ENCODE results near the gene ZNF17.

The ZNF17 gene

DNA sequence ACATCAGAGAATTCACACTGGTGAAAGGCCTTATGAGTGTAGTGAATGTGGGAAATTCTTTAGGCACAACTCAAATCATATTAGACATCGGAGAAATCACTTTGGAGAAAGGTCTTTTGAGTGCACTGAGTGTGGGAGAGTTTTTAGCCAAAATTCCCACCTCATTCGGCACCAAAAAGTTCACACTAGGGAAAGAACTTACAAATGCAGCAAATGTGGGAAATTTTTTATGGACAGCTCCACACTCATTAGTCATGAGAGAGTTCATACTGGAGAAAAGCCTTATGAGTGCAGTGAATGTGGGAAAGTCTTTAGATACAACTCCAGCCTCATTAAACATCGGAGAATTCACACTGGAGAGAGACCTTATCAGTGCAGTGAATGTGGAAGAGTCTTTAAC lies 10.1 kb downstream of the ZNF17 start:
- DNase-seq, result no peak

GRCh38 chr19:57434386-57435061 lies 23.6 kb downstream of the ZNF17 start:
- DNase-seq, result peak; percentile 2

DNA sequence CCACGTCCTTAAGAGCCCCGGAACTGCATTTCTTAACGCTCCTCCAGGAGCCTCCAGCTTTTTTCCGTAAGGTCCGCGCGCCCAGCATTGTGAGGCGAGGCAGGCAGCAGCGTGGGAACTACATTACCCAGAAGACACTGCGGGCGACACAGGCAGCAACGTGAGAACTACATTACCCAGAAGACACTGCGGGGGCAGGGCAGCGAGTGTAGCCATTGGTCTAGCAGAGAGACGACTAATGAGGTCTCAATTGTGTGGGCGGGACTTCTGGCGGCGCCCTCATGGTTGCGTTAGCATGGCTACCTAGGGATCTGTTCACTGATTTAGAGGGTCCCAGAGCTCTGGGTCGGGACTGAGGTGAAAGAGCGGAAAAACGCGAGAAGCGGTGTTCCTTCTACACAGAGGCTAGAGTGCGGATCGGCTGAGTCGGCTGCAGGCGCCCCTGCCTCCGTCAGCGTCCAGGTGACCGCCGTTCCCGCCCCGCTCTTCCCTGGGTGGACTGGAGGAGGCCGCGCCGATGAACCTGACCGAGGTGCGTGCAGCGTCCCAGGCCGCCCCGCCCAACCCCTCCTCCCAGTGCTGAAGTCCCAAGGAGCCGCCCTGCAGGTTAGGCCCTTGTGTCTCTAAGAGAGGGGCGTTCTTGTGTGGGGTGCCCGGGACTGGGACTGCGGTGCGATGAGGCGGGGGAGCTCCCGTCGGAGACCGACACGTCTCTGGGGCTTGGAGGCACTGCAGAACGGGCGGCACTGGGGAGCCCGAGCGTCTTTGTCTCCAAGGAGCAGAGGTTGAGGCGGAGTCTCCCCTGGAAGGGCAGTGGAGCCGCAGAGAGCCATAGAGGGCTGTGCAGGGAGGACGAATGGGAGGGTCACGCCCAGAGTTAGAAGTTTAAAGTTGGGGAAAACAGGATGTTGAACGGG lies 24.4 kb downstream of the ZNF17 start, which contains the start of gene ZNF749:
TSS of gene ZNF749 (plus strand) at position 264 of the 917 bp plus-strand sequence. CDS start at position 518, 254 bp downstream.
- peak; percentile 93 for DNase-seq

DNA sequence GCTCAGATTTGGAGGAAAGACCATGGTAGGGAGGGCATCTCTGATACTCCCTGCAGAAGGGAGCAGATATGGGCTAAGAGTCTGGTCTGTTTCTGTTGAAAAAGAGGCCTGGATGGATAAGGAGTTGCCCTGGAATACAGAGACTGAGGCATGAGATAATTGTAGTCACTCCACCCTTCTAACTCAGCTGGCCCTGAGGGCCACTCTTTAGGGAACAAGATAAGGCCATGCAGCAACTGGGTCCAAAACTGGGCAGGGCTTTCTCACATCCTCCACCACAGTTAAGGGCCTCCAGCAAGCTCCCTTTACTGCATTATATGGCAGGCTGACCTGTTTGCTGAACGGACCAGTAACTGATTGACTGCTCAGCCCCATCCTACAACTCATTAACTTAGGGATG lies 25.5 kb downstream of the ZNF17 start:
- no peak for DNase-seq

GRCh38 chr19:57437931-57438330 lies 27.0 kb downstream of the ZNF17 start:
- no peak for DNase-seq

DNA sequence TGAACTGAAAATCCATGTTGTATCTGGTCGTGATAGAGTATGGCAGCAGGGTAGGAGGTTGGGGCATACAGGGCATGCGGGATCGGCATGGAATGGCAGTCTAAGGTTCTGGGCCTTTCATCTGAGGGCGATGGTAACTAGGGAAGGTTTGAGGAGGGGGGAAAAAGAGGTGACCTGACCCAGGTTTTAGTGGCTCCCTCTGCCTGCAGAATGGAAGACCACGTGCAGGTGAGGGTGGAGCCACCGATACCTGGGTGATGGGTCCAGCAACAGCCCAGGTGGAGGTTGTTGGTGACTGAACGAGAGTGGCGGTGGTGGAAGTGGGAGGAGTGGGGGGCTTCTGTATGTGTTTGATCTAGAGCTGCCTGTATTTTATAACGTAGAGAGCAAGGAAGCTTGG lies 28.0 kb downstream of the ZNF17 start:
- no peak for DNase-seq

GRCh38 chr19:57441979-57442752 lies 31.2 kb downstream of the ZNF17 start:
- DNase-seq, result no peak

DNA sequence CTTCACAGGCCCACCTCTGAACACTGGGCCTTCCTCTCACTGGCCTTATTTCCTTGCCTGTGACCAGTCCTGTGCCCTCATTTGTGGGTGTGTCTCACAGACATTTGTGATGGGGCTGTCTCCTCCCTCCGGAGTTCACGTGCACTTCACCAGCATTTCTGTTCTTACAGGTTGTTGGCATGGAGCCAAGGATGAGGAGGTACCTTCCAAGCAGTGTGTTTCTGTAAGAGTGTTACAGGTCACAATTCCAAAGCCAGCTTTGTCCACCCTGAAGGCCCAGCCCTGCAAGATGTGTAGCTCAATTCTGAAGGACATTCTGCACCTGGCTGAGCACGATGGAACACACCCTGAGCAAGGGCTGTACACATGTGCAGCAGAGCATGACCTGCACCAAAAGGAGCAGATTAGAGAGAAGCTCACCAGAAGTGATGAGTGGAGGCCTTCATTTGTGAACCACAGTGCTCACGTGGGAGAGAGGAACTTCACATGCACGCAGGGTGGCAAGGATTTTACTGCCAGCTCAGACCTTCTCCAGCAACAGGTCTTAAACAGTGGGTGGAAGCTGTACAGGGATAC lies 32.2 kb downstream of the ZNF17 start:
- no peak for DNase-seq

GRCh38 chr19:57452307-57452706 lies 41.3 kb downstream of the ZNF17 start:
- DNase-seq, result no peak

- DNase-seq, result no peak
Observed at GRCh38 chr19:57465680-57466381, 54.9 kb downstream of the ZNF17 start.

DNA sequence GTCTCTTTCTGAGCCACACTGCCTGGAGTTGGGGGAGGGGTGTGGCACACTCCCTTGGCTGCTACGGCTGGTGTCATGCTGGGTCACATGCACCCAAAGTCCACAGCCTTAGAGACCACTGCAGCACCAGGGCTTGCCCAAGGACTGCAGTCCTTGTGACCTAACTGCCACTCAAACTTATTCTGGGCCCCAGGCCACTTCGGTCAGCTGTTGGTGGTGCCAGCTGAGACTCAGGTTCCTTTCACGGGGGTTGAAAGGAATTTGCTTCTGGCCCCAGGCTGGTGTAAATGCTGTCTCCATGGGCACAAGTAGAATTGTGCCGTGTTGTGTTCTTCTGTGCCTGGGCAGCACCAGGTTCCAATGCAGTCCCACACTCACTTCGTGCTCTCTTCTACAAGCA lies 55.5 kb downstream of the ZNF17 start:
- no peak for DNase-seq
